ENCODE results near the gene DNAH14.

- no peak for TF ChIP-seq GATA3 (IDR thresholded peaks at IDR 0.05; ENCODE audit: low read depth, low read length)
- no peak for TF ChIP-seq GATA2 (IDR thresholded peaks at IDR 0.05; ENCODE audit: low read depth, low read length)
Observed at GRCh38 chr1:224883091-224883490, 46.4 kb upstream of the DNAH14 start.
